Fibroblast of skin of left biceps (primary cell): ENCODE measurements around the gene RANBP1.

ENCODE experiments used
- DNase-seq, 2 experiments: peaks; one replicate each; pipeline ENCODE4 v3.0.0-alpha.2; 2013; ENCODE audit warnings: low read depth in 2 of 2

Gene RANBP1

DNA sequence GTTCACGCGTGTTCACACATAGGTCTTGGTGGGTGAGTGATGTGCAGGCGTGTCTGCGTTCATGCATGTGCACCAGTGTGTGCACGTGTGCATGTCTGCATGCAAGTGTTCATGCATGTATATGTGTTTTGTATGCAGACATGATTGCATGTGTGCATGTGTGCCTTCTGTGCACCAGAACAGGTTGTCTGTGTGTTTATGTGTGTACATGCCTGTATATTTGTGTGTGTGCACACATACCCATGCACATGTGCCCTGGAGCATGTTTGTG lies 20.6 kb downstream of the RANBP1 start:
- DNase-seq = no peak

GRCh38 chr22:20137113-20137512 lies 21.2 kb downstream of the RANBP1 start:
- no peak for DNase-seq

DNA sequence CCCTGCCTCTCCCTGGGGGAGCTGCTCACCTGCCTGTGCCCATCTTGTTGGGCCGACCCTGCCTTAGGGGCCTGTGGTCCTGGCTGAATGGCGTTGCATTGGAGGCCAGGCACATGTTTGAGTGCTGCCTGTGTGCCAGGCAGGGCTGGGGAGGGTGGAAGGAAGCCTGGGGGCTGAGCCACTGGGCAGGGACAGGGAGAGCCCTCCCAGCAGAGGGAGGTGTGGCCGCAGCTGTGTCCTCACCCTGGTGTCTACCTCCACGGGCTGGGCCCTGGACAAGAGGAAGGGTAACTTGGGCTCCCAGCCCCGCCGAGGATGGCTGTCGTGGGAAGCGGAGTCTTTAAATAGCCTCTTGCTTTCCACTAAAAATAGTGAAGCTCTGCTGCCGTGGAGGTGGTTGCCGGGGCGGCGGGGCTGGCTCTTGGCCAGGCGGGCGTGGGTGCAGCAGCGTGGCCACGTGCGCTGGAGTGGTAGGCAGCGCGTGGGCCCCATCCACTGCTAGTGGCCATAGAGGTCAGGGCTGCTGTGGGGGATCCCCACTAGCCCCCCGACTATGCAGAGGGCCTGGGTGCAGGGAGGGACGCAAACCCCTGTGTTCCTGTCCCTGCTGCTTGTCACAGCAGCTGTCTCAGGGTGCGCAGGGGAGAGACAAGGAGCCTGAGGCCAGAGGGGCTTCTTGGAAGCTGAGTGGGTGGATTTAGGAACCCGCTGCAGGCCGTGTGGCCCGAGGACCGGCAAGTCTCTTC lies 21.9 kb downstream of the RANBP1 start:
- no peak for DNase-seq

- no peak for DNase-seq
Measured at GRCh38 chr22:20138417-20138738, 22.5 kb downstream of the RANBP1 start.

GRCh38 chr22:20138868-20139267 lies 23.0 kb downstream of the RANBP1 start:
- no peak for DNase-seq

DNA sequence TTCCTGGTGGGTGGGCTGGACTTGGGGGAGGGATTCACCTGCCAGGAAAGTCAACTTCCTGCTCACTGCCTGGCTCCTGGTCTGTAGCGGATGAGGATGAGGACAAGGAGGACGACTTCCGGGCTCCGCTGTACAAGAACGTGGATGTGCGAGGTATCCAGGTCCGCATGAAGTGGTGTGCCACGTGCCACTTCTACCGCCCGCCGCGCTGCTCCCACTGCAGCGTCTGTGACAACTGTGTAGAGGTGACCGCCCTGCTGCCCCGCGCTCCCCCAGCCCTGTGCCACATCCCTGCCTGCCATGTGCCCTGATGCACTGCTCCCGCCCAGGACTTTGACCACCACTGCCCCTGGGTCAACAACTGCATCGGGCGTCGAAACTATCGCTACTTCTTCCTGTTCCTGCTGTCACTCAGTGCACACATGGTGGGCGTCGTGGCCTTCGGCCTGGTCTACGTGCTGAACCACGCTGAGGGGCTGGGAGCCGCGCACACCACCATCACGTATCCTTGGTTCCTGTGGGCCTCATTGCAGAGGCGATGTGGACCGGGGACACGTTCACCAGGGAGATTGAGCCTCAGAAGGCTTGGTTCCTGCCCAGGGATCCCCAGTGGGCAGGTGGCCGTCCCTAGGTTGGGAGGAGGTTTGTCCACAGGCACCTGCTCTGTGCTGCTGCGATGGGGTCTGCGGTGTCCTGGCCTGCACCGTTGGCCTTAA lies 23.6 kb downstream of the RANBP1 start:
- DNase-seq = no peak

DNA sequence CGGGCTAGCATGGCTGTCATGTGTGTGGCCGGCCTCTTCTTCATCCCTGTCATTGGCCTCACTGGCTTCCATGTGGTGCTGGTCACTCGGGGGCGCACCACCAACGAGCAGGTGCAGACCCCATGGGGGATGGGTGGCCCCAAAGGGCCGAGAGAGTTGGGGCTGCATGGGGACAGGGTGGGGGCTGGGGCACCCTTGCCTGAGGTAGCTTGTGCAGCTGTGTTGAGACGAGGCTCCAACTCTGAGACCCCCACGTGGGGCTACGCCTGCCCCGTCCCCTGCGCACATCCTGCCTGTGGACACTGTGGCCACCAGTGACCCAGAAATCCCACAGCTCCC lies 24.2 kb downstream of the RANBP1 start:
- DNase-seq = no peak

GRCh38 chr22:20140521-20140964 lies 24.6 kb downstream of the RANBP1 start:
- DNase-seq = no peak

DNA sequence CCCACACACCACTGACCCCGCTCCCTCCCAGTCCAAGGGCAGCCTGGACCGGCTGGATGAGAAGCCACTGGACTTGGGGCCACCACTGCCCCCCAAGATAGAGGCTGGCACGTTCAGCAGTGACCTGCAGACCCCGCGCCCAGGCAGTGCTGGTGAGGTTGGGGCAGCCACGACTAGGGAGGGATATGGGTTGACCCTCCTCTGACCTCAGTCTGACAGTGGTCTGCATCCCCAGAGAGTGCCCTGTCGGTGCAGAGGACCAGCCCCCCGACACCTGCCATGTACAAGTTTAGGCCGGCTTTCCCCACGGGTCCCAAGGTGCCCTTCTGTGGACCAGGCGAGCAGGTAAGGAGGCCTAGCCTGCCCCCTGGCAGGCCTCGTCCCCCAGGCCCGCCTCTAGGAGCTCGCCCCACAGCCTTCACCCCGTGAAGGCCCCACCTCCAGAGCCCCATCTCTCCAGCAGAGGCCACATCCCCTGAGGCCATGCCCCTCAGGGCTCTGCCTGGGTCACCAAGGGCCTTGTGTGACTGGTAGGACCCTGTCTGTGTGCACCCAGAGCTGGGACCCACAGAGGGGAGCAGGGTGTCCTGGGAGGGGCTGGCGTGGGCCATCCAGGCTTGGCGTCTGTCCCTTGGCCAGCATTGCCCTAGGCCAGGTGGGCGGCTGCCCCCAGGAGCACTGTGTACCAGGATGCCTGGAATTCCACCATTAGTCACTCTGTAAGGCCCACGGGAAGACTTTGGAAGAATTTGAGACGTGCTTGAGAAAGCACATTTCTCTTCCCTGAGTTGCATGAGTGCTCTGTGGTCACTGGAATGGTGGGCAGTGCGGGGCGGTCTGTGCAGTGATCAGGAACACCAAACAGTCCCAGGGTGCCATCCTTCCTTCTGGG lies 25.5 kb downstream of the RANBP1 start:
- DNase-seq = peak in 1 of 2 experiments; percentile 12

DNA sequence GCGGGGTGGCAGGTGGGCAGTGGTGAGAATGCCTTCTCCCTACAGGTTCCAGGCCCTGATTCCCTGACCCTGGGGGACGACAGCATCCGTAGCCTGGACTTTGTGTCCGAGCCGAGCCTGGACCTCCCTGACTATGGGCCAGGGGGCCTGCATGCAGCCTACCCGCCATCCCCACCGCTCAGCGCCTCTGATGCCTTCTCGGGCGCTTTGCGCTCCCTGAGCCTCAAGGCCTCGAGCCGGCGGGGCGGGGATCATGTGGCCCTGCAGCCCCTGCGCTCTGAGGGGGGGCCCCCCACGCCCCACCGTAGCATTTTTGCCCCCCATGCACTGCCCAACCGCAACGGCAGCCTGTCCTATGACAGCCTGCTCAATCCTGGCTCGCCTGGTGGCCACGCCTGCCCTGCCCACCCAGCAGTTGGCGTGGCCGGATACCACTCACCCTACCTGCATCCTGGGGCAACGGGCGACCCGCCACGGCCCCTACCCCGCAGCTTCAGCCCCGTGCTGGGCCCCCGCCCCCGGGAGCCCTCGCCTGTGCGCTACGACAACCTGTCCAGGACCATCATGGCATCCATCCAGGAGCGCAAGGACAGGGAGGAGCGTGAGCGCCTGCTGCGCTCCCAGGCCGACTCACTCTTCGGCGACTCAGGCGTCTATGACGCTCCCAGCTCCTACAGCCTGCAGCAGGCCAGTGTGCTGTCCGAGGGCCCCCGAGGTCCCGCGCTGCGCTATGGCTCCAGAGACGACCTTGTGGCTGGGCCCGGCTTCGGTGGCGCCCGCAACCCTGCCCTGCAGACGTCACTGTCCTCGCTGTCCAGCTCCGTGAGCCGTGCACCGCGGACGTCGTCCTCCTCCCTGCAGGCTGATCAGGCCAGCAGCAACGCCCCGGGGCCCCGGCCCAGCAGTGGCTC lies 27.1 kb downstream of the RANBP1 start:
- DNase-seq = no peak

- no peak for DNase-seq
Measured at GRCh38 chr22:20143883-20144665, 28.2 kb downstream of the RANBP1 start.

DNA sequence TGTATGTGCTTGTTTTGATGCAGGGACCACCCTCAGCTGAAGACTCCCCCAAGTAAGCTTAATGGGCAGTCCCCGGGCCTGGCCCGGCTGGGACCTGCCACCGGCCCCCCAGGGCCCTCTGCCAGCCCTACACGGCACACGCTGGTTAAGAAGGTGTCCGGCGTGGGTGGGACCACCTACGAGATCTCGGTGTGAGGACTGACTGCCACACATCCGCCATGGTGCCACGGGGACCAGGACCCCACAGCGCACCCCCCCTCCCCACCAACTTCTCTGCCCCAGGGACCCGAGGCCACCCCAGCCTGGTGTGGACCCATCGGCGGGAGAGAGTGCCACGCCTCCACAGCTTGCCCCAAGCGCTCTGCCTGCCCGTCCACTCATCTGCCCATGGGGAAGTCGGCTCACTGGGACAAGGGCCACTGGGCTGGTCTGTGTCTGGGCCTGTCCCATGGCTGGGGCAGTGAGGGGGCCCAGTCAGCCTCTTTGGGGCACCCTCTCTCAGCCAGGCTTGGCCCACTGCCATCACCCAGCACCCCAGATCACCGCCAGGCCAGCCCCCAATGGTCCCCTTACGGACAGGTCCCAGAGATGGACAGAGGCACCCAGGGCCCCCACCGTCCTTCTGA lies 29.4 kb downstream of the RANBP1 start:
- no peak for DNase-seq

- DNase-seq = no peak
Measured at GRCh38 chr22:20145832-20146223, 29.9 kb downstream of the RANBP1 start.

GRCh38 chr22:20146777-20147176 lies 30.9 kb downstream of the RANBP1 start:
- no peak for DNase-seq

- no peak for DNase-seq
Measured at GRCh38 chr22:20147237-20147988, 31.5 kb downstream of the RANBP1 start.

GRCh38 chr22:20148414-20148813 lies 32.5 kb downstream of the RANBP1 start:
- DNase-seq = no peak

DNA sequence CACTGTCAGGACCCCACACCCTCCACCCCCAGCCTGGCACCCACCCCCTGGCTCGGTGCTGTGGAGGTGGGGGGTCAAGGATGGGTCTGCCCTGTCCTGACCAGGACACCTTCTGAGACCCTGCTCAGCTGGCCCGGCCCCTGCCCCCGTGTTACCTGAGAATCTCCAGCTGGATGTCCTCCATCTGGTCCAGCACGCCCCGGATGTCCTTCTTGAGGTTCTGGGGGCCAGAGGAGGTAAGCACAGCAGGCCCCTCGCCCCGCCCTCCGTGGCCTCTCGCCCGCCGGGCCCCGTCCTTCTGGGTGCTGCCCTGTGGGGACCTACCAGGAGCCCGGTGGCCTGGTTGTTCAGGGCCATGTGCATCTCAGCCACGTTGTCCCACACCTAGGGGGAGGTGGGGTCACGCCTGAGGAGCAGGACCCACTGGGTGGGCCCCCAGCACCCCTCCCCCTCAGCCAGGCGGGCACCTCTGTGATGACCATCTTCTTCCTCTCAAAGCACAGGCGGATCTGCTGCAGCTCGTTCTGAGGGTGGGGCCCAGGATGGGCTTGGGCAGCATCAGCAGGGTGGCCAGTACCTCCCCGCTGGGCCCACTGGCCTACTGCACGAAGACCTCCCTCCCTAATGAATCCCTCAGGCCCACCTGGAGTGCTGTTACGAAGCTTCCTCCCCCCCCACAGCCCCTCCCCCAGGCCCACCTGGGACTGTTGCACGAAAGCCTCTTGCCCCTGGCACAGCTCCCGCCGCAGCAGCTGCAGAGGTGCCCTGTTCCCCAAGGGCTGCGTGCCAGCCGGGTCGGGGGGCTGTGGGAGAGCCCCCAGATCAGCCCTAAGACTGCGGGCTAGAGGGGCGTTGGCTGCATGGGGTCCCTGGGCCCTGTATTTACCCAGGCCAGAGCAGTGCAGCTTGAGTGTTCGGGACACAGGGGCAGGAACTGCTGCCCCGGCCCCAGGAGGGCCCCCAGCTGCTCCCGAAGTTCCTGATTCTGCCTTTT lies 33.6 kb downstream of the RANBP1 start:
- no peak for DNase-seq
